Parathyroid adenoma (tissue), 2 donors: Measurements from ENCODE around the gene IFI27.

Experiments
- H2AFZ ChIP-seq: fragments of 300-600 bp; sonication (generic); one replicate; pipeline ENCODE4 v1.7.0; 2017; ENCODE audit warnings: antibody characterized with exemption, mild to moderate bottlenecking
- H3K27ac ChIP-seq: fragments of 300-600 bp; sonication (generic); one replicate; pipeline ENCODE4 v1.7.0; 2017
- H3K27me3 ChIP-seq: fragments of 300-600 bp; sonication (generic); one replicate; pipeline ENCODE4 v1.7.0; 2017; ENCODE audit warnings: low read length; ENCODE audit not compliant: control insufficient read depth, insufficient read depth
- H3K36me3 ChIP-seq: fragments of 300-600 bp; sonication (generic); one replicate; pipeline ENCODE4 v1.7.0; 2017; ENCODE audit warnings: low read length; ENCODE audit not compliant: control insufficient read depth, insufficient read depth
- H3K4me1 ChIP-seq: fragments of 300-600 bp; sonication (generic); one replicate; pipeline ENCODE4 v1.7.0; 2017; ENCODE audit warnings: control low read depth
- H3K4me2 ChIP-seq: fragments of 300-600 bp; sonication (generic); one replicate; pipeline ENCODE4 v1.7.0; 2017; ENCODE audit warnings: low read length
- H3K4me3 ChIP-seq: fragments of 300-600 bp; sonication (generic); one replicate; pipeline ENCODE4 v1.7.0; 2017; ENCODE audit warnings: low read depth, low read length
- H3K79me2 ChIP-seq: fragments of 300-600 bp; sonication (generic); one replicate; pipeline ENCODE4 v1.7.0; 2017; ENCODE audit warnings: control low read depth
- H3K9ac ChIP-seq: fragments of 300-600 bp; sonication (generic); one replicate; pipeline ENCODE4 v1.7.0; 2017; ENCODE audit warnings: mild to moderate bottlenecking
- H3K9me3 ChIP-seq: fragments of 300-600 bp; sonication (generic); one replicate; pipeline ENCODE4 v1.7.0; 2017; ENCODE audit warnings: low read length; ENCODE audit not compliant: control insufficient read depth
- TF ChIP-seq, protein P1 (sequence below): fragments of 300-600 bp; sonication (generic); IDR thresholded peaks from one replicate; pipeline ENCODE4 v1.7.0; 2017; ENCODE audit warnings: antibody characterized with exemption, mild to moderate bottlenecking
- donor health status: primary hyperparathyroidism.

Gene IFI27

DNA sequence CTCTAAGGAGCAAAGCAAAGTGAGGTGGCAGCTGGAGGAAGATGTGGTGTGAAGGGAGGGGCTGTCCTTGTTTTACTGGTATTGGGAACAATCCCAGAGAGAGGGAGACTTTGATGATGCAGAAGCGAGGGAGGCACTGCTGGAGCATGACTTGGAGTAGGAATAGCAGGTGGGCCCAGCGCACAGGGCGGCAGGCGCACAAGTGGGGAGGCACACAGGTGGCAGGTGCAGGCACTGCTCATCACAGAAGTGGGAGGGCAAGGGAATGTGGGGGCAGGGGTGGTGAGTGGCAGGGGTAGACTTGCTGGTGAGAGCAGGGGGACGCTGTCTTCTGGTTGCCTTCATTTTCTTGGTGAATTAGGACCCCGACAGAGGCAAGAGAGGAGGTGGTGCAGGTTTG lies 11.5 kb upstream of the IFI27 start:
- TF ChIP-seq, protein P1, sequence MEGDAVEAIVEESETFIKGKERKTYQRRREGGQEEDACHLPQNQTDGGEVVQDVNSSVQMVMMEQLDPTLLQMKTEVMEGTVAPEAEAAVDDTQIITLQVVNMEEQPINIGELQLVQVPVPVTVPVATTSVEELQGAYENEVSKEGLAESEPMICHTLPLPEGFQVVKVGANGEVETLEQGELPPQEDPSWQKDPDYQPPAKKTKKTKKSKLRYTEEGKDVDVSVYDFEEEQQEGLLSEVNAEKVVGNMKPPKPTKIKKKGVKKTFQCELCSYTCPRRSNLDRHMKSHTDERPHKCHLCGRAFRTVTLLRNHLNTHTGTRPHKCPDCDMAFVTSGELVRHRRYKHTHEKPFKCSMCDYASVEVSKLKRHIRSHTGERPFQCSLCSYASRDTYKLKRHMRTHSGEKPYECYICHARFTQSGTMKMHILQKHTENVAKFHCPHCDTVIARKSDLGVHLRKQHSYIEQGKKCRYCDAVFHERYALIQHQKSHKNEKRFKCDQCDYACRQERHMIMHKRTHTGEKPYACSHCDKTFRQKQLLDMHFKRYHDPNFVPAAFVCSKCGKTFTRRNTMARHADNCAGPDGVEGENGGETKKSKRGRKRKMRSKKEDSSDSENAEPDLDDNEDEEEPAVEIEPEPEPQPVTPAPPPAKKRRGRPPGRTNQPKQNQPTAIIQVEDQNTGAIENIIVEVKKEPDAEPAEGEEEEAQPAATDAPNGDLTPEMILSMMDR = no peak
- no peak overlapping the region for H3K27ac ChIP-seq
- H3K9me3 ChIP-seq = no peaks in the 10 kb centered on the region
- H3K9ac ChIP-seq = no peak overlapping the region
- no peak overlapping the region for H3K4me3 ChIP-seq
- H3K4me2 ChIP-seq = no peak overlapping the region
- H3K79me2 ChIP-seq = no peaks in the 10 kb centered on the region
- no peaks in the 10 kb centered on the region for H3K4me1 ChIP-seq
- no peak overlapping the region for H2AFZ ChIP-seq
- no peaks in the 10 kb centered on the region for H3K36me3 ChIP-seq
- H3K27me3 ChIP-seq = no peaks in the 10 kb centered on the region

DNA sequence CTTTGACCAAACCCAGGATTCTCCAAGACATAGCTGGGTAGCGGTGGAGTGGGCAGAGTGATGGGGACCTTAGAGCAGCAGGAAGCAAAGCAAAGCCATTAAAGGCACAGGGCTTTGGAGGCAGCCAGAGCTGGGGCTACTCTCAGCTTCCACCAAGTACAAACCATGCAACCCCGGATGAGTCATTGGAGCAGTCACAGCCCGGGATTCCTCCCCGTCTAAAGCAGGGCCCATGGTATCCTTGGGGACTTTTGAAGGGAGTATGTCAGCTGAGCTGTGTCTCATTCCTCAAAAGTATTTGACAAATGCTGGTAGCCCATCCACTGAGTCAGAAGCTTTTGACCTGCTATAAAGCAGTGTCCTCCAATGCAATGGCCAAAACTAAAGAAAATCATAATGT lies 9.7 kb upstream of the IFI27 start:
- H3K4me1 ChIP-seq = no peaks in the 10 kb centered on the region
- H3K4me3 ChIP-seq = no peak overlapping the region
- H3K9me3 ChIP-seq = no peaks in the 10 kb centered on the region
- no peak overlapping the region for H3K27ac ChIP-seq
- no peak overlapping the region for H2AFZ ChIP-seq
- H3K9ac ChIP-seq = no peak overlapping the region
- TF ChIP-seq, protein P1 = no peak
- no peaks in the 10 kb centered on the region for H3K36me3 ChIP-seq
- H3K27me3 ChIP-seq = no peaks in the 10 kb centered on the region
- no peak overlapping the region for H3K4me2 ChIP-seq
- no peaks in the 10 kb centered on the region for H3K79me2 ChIP-seq

DNA sequence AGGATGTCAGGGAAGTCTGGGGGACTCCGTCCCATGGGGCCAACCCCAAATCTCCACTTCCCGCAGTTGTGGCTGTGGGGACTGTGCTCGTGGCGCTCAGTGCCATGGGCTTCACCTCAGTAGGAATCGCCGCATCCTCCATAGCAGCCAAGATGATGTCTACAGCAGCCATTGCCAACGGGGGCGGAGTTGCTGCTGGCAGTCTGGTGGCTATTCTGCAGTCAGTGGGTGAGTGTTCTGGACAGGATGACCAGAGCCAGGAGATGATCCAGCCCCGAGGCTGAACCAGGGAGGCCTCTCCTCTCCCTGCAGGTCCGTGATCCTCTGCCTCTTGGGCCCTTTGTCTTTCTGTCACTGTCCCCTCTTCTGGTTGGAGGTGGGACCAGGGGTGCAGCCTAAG lies 8.8 kb upstream of the IFI27 start:
- Histone ChIP-seq H3K9me3 (no peaks in the 10 kb centered on the region), H3K4me3 (no peak overlapping the region), H3K4me2 (no peak overlapping the region), H3K27ac (no peak overlapping the region), H3K27me3 (no peaks in the 10 kb centered on the region), H3K4me1 (no peaks in the 10 kb centered on the region), H3K79me2 (no peaks in the 10 kb centered on the region), H2AFZ (no peak overlapping the region), H3K9ac (no peak overlapping the region), H3K36me3 (no peaks in the 10 kb centered on the region)
- TF ChIP-seq, protein P1 = no peak

DNA sequence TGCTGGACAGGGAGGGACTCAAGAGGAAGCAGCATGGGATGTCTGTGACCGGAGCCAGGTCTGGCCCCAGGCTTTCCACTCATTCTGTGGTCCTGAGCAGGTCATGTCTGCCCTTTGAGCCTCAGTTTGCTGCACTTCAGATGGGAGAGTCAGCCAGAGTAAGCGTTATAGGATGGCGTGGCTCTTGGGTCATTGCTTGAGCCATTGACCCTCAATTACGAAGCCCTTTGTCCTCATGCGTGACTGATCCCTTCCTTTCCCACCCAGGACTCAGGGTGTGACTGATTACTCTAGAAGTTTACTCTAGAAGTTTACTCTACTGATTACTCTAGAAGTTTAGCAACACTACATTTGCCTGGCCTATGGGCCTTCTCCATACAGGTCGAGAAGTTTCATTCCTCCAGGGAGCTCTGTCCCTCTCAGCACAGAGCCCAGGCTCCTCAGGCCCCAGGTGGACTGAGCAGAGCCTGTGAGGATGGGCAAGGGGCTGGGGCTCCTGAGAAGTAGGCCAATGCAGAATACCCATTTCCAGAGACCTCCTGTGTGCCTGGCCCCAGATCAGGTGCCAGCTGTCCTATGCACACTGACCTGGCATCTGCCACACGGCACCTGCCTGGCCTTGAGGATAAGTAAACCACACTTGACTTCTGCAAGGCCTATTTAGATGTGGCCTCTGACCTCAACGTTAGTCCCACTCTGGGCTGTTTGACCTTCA lies 7.6 kb upstream of the IFI27 start:
- Histone ChIP-seq H3K36me3 (no peaks in the 10 kb centered on the region), H3K4me3 (no peak overlapping the region), H3K9me3 (no peaks in the 10 kb centered on the region), H3K9ac (no peak overlapping the region), H3K79me2 (no peaks in the 10 kb centered on the region), H3K27me3 (no peaks in the 10 kb centered on the region), H3K4me1 (no peaks in the 10 kb centered on the region), H2AFZ (no peak overlapping the region), H3K4me2 (no peak overlapping the region), H3K27ac (no peak overlapping the region)
- TF ChIP-seq, protein P1 = no peak

DNA sequence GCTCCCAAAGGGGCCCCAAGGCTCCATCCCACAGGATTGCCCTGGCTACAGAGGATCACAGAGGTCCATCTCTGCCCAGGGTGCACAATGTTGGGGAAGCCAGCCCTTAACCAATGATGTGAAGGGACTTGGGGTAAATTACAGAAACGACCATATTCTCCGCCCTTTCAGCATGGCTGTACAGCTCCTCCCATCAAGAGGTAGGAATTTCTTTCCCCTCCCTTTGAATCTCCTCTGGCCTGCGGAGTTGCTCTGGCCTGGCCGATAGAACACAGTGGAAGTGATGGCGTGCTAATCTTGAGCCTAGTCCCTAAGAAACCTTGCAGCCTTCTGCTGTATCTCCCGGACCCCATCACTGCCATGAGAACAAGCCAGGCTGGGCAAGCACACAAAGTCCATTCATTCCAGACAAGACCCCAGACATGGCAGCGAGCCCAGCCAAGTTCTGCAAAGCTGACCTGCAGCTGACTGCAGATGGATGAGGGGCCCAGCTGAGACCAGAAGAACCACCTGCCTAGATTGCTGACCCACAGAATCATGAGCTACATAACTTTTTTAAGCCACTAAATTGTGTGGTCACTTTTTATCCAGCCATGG lies 6.9 kb upstream of the IFI27 start:
- H3K79me2 ChIP-seq = no peaks in the 10 kb centered on the region
- TF ChIP-seq, protein P1 = no peak

More for the DNA sequence above, 6.9 kb upstream of the IFI27 start:
- no peaks in the 10 kb centered on the region for H3K27me3 ChIP-seq
- H3K9me3 ChIP-seq = no peaks in the 10 kb centered on the region
- no peaks in the 10 kb centered on the region for H3K36me3 ChIP-seq
- no peak overlapping the region for H3K4me2 ChIP-seq
- H2AFZ ChIP-seq = no peak overlapping the region
- no peak overlapping the region for H3K27ac ChIP-seq
- no peak overlapping the region for H3K4me3 ChIP-seq
- no peak overlapping the region for H3K9ac ChIP-seq
- no peaks in the 10 kb centered on the region for H3K4me1 ChIP-seq
